H1 (cell line): ENCODE data around the gene MAPKAP1. TPM values are rescaled to one million over a fixed set of nuclear protein-coding genes. Genes with fewer than 3 reads are reported as not detected.

ENCODE experiments used
- ATF2 ChIP-seq: IDR thresholded peaks from 2 replicates; pipeline ENCODE4 v1.6.1; 2012; ENCODE audit warnings: low read length, inconsistent platforms
- CHD2 ChIP-seq: IDR thresholded peaks from 2 replicates; pipeline ENCODE4 v1.6.1; 2012; ENCODE audit warnings: low read length, improper control_type of control experiment
- SIRT6 ChIP-seq: IDR thresholded peaks from one replicate; pipeline ENCODE4 v1.7.1; 2012; ENCODE audit warnings: low read length, inconsistent platforms
- SRF ChIP-seq: IDR thresholded peaks from 2 replicates; pipeline ENCODE4 v1.6.1; 2011; ENCODE audit warnings: mild to moderate bottlenecking, low read depth, low read length, moderate library complexity
- polyA plus RNA-seq, 7 experiments: library from polyadenylated mRNA; depleted of rRNA in 3 of 7; stranded (reverse) in 5 of 7; unstranded in 2 of 7; fragments of >200 nt in 5 of 7; fragments of 200-250 nt in 2 of 7; gene quantifications; 1 replicate in 5 of 7; 2 replicates in 1 of 7; 4 replicates in 1 of 7; pipeline versions ENCODE4 v1.2.1 to v1.2.3, GENCODE V29; 2011 to 2013; ENCODE audit warnings: missing spikeins in 2 of 7, mixed read lengths in 2 of 7
- total RNA-seq: library from RNA; stranded (reverse); fragmentation: NEBNext Ultra II Directional; extraction: Animal tissue kit (Norgen Biotek cat#: 25700); gene quantifications from 2 replicates; pipeline ENCODE4 v1.2.1, GENCODE V29; 2021

MAPKAP1 gene
- total and polyA plus RNA-seq, 2 of the 8 experiments (the other 6 are each of a cell fraction or from before 2014, with no cell fraction given): 79.2 to 140 TPM

DNA sequence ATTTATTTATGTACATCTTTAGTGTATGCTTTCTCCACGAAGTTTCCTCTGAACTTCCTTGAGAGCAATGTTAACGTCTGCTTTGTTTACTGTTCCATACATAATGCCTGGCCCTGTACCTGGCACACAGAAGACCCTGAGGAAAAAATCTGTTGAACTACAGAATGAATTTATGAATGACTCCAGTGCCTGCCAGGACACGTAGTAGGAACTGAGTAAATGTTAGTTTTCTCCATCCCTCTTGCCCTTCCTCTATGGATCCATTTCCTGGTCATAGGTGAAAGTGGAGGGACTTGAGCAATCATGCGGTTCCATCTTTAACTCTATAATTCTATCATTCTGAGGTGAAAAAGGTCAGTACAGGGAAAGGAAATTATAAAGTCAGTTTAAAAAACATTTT lies 117.7 kb downstream of the MAPKAP1 start (continued):
- TF ChIP-seq ATF2: no peak
- no peak for TF ChIP-seq SIRT6
- TF ChIP-seq SRF: no peak
- no peak for TF ChIP-seq CHD2
